Measurements from ENCODE around the gene DSG2. TPM values are rescaled to one million over a fixed set of nuclear protein-coding genes. Genes with fewer than 3 reads are reported as not detected.

The DSG2 gene
- total RNA-seq, 1 experiment from 2014 or later = 12.1 TPM

GRCh38 chr18:31555971-31556747, 58.2 kb downstream of the DSG2 start:
- H3K4me1 ChIP-seq (ENCODE audit: control insufficient read depth, insufficient read depth, low read length) = no peaks in the 10 kb centered on the region; the same call in 1 of the 2 replicates
- ChIA-PET POLR2A (no interaction called here), CTCF (no interaction called here)
- no peak overlapping the region for H3K27ac ChIP-seq (ENCODE audit: low read length)
- no peak overlapping the region for H3K4me3 ChIP-seq (ENCODE audit: low read depth in 2 of 2, low read length in 2 of 2)
- intact Hi-C loops (cut with micrococcal nuclease; ENCODE audit: unreplicated experiment) (loop anchor here (1.0 to 2.0 kb wide), 2 partner anchors 166 to 265 kb away; no protein-coding TSS in a partner anchor), in situ Hi-C loops (cut with HindIII; ENCODE audit: low pct_unique_long_range_greater_than_20kb, low sequenced_read_pairs) (no loop called here)
- no peaks in the 10 kb centered on the region for H3K9me3 ChIP-seq (ENCODE audit: control insufficient read depth, insufficient read depth, low read depth, low read length)
- ATAC-seq (peak; percentile 82; the same call in 1 of the 2 replicates), DNase-seq (ENCODE audit: low read depth, low spot score) (peak; percentile 42)
- H3K27me3 ChIP-seq (ENCODE audit: control insufficient read depth, insufficient read depth, low read length) = no peaks in the 10 kb centered on the region
- TF ChIP-seq POLR2AphosphoS5 (IDR thresholded peaks at IDR 0.05; ENCODE audit: low read depth, low read length) (no peak), CTCF (IDR thresholded peaks at IDR 0.05) (peak; percentile 64; the same call in 1 of the 2 replicates), TCF7L2 (IDR thresholded peaks at IDR 0.05; ENCODE audit: low read depth, low read length) (no peak), REST (IDR thresholded peaks at IDR 0.05; ENCODE audit: insufficient read depth in 1 of 2, low read depth in 2 of 2, low read length in 1 of 2) (no peak), SIN3A (IDR thresholded peaks at IDR 0.05; ENCODE audit: borderline replicate concordance, insufficient read depth, low read depth, low read length) (no peak)
- H3K36me3 ChIP-seq (ENCODE audit: control insufficient read depth, insufficient read depth, low read length) = no peaks in the 10 kb centered on the region
- no TSS peak for BruUV-seq (replicated peaks)

- CTCF ChIA-PET = no interaction called here
- no peak for DNase-seq (ENCODE audit: low read depth, low spot score)
These were observed 59.5 kb downstream of the DSG2 start for GRCh38 chr18:31557446-31557845.

More at GRCh38 chr18:31557446-31557845, 59.5 kb downstream of the DSG2 start:
- POLR2A ChIA-PET = no interaction called here
- intact Hi-C loops (cut with micrococcal nuclease; ENCODE audit: unreplicated experiment) (loop anchor here (2.0 kb wide), 1 partner anchor 263 kb away; no protein-coding TSS in a partner anchor), in situ Hi-C loops (cut with HindIII; ENCODE audit: low pct_unique_long_range_greater_than_20kb, low sequenced_read_pairs) (no loop called here)
- no peak overlapping the region for H3K27ac ChIP-seq (ENCODE audit: low read length)
- TF ChIP-seq POLR2AphosphoS5 (IDR thresholded peaks at IDR 0.05; ENCODE audit: low read depth, low read length) = no peak
- no peak for TF ChIP-seq TCF7L2 (IDR thresholded peaks at IDR 0.05; ENCODE audit: low read depth, low read length)
- TF ChIP-seq CTCF (IDR thresholded peaks at IDR 0.05) = no peak
- TF ChIP-seq REST (IDR thresholded peaks at IDR 0.05; ENCODE audit: insufficient read depth in 1 of 2, low read depth in 2 of 2, low read length in 1 of 2) = no peak
- TF ChIP-seq SIN3A (IDR thresholded peaks at IDR 0.05; ENCODE audit: borderline replicate concordance, insufficient read depth, low read depth, low read length) = no peak
- H3K4me1 ChIP-seq (ENCODE audit: control insufficient read depth, insufficient read depth, low read length) = no peaks in the 10 kb centered on the region; the same call in 1 of the 2 replicates
- H3K36me3 ChIP-seq (ENCODE audit: control insufficient read depth, insufficient read depth, low read length) = no peaks in the 10 kb centered on the region
- no peaks in the 10 kb centered on the region for H3K27me3 ChIP-seq (ENCODE audit: control insufficient read depth, insufficient read depth, low read length)
- ATAC-seq = no peak
- no peak overlapping the region for H3K4me3 ChIP-seq (ENCODE audit: low read depth in 2 of 2, low read length in 2 of 2)
- no TSS peak for BruUV-seq (replicated peaks)
- no peaks in the 10 kb centered on the region for H3K9me3 ChIP-seq (ENCODE audit: control insufficient read depth, insufficient read depth, low read depth, low read length)

All from Panc1 (cell line).